WI38 (cell line): Measurements from ENCODE around the gene ATXN7L1.
"Not testable (repeated sequence)": the region's sequence is repeated elsewhere in the genome, so short reads cannot be mapped to it uniquely, and the experiment has no call there.

ENCODE experiments used
- H3K4me3 ChIP-seq: 2 replicates; pipeline ENCODE4 v1.5.1; 2011; ENCODE audit warnings: low read depth, mild to moderate bottlenecking, control low read depth, low read length
- CTCF ChIP-seq: IDR thresholded peaks from 2 replicates; pipeline ENCODE4 v1.5.1; 2012; ENCODE audit warnings: low read depth, mild to moderate bottlenecking, control low read depth, low read length

The ATXN7L1 gene

GRCh38 chr7:105707967-105708762 is 168.2 kb downstream of the ATXN7L1 start:
- TF ChIP-seq CTCF: no peak
- H3K4me3 ChIP-seq: no peak overlapping the region

DNA sequence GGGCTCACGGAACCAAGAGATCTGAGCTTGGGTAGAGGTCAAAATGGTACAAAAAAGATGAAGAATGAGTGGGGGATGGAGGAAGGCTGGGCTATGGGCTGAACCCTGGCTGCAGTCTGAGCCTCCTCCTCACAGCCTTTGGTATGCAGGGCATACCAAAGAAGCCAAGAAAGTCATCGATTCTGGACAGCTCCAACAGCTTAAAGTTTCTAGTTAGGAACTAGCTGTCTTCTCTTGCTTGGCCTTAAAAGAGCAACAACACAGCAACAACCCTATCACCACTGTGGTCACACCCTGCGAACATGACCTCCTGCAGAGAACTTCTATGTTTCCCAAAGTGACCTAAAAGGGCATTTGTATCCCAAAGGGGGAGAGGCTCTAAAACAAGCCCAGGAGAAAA is 169.0 kb downstream of the ATXN7L1 start:
- TF ChIP-seq CTCF: no peak
- H3K4me3 ChIP-seq: no peak overlapping the region

DNA sequence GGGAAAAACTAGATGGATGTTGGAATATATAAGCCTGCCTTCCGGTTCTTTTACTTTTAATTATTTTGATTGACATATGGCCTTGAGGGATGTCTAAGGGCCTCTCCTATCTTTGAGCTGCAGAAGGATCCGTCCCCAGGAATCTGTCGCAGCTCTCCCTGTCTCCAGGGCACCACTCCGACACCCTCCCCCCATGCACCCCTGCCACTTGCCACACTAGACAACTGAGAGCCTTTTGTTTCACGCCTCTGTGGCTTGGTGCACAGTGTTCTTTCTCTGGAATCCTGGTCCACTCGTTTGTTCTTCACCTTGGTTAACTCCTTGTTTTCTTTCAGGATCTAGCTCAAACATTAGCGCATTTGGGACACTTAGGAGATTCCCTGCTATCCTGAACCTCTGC is 171.0 kb downstream of the ATXN7L1 start:
- TF ChIP-seq CTCF: no peak
- no peak overlapping the region for H3K4me3 ChIP-seq

DNA sequence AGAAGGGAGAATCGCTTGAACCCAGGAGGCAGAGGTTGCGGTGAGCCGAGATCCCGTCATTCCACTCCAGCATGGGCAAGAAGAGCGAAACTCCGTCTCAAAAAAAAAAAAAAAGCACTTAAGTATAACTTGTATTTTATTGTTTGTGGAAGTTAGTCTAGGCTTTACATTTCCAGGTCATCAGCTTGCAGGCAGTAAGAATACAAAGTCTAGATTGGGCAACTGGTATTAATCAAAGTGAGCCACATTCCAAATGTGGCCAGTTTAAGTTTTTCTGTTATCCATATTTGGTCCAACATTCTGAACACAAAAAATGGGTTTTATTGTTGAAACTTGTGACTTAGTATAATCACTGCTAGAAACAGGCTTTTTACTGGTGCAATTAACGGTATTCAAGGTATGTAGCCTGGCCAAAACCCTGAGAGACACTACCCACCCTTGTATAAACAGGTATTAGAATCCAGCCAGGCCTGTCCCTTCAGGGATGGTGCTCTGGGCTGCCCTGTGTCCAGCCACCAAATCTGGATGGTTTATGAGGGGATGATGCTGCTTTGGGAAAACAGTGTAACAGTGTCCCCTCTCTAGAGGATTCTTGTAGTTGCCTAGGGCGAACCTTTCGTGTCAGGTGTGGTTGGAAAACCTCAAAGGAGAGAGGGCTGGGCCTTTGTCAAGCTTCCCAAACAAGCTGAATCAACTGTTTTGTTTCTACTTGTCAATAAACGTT is 173.0 kb downstream of the ATXN7L1 start:
- TF ChIP-seq CTCF: no peak
- H3K4me3 ChIP-seq: no peak overlapping the region

GRCh38 chr7:105699568-105700236 is 176.7 kb downstream of the ATXN7L1 start:
- H3K4me3 ChIP-seq: no peak overlapping the region
- no peak for TF ChIP-seq CTCF

DNA sequence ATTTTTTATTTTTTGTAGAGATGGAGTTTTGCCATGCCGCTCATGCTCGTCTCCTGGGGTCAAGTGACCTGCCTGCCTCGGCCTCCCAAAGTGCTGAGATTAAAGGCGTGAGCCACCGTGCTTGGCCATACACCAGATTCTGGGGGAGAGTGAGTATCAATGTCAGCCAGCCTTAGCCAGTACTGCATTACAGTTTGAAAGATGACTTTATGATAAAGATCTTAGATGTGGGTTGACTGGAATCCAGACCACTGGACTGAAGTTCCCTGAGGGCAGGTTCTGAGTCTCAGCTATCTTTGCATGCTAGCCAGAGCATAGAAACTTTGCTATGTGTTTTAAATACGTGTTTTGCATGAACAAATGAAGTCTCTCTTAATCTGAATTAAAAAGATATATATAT is 177.9 kb downstream of the ATXN7L1 start:
- H3K4me3 ChIP-seq: no peak overlapping the region
- TF ChIP-seq CTCF: no peak

DNA sequence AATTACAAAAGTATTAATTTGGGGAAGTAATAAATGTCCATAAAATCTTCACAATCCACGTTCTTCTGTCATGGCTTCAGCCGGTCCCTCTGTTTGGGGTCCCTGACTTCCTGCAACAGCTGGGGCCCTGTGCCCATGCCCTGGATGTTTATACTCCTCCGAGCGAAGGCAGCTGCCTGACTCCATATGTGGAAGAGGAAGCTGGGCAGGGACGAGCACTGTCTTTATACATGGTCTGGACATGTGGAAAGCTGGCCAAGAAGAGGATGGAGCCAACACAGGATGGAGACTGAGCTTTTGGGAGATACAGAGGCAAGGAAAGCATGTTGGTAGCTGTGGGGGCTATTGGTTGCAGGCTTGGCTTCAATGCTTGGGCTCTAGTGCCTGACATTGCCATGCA is 178.6 kb downstream of the ATXN7L1 start:
- H3K4me3 ChIP-seq: no peak overlapping the region
- TF ChIP-seq CTCF: no peak

DNA sequence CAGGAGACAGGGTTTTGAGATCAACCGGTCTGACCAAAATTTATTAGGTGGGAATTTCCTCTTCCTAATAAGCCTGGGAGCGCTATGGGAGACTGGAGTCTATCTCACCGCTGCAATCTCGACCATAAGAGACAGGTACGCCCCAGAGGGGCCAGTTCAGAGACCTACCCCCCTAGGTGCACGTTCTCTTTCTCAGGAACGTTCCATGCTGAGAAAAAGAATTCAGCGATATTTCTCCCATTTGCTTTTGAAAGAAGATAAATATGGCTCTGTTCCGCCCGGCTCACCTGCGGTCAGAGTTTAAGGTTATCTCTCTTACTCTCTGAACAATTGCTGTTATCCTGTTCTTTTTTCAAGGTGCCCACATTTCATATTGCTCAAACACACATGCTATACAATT is 179.2 kb downstream of the ATXN7L1 start:
- H3K4me3 ChIP-seq: not testable (repeated sequence)
